Sigmoid colon (tissue), 4 donors: Measurements from ENCODE around the gene IGSF9.

Experiments used
- EP300 ChIP-seq, 4 donors: sonication (generic); formaldehyde crosslinking; IDR thresholded peaks; one replicate each; pipeline ENCODE4 v1.6.1; 2017; ENCODE audit warnings: antibody characterized with exemption in 4 of 4
- POLR2A ChIP-seq, 2 donors: fragments of 450-650 bp; IDR thresholded peaks; one replicate each; pipeline ENCODE4 v1.6.1; 2016; ENCODE audit warnings: antibody characterized with exemption in 2 of 2, mild to moderate bottlenecking in 2 of 2, moderate library complexity in 2 of 2
- POLR2AphosphoS5 ChIP-seq, 4 donors: sonication (generic); formaldehyde crosslinking; IDR thresholded peaks; one replicate each; pipeline ENCODE4 v1.6.1; 2017; ENCODE audit warnings: antibody characterized with exemption in 4 of 4
- TF ChIP-seq, protein P1 (sequence below), 4 experiments: fragments of 450-650 bp in 3 of 4; fragments of 200-600 bp in 1 of 4; IDR thresholded peaks; one replicate each; pipeline ENCODE4 v1.5.1; 2016 to 2019; ENCODE audit warnings: antibody characterized with exemption in 4 of 4, mild to moderate bottlenecking in 3 of 4, moderate library complexity in 2 of 4

DNA sequence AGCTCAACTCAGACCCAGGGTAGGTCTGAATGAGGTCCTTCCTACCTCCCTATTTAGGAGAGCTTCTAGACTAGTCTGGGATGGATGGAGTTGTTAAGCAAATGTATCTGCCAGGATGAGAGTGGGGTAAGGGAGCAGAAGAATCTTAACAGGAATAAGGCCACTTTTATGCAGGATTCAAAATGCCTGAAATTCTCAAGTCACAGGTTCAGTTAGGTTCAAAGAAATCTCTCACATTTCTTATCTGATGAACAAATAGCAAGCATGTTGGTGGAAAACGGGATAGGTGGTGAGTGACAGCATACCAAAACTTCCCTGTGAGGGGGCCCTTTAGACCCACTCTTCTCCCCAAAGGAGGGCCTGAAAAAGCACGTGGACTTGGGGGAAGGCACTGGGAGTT is 5.6 kb upstream of the IGSF9 start:
- TF ChIP-seq POLR2A (IDR thresholded peaks at IDR 0.05), result no peak
- TF ChIP-seq, protein P1, sequence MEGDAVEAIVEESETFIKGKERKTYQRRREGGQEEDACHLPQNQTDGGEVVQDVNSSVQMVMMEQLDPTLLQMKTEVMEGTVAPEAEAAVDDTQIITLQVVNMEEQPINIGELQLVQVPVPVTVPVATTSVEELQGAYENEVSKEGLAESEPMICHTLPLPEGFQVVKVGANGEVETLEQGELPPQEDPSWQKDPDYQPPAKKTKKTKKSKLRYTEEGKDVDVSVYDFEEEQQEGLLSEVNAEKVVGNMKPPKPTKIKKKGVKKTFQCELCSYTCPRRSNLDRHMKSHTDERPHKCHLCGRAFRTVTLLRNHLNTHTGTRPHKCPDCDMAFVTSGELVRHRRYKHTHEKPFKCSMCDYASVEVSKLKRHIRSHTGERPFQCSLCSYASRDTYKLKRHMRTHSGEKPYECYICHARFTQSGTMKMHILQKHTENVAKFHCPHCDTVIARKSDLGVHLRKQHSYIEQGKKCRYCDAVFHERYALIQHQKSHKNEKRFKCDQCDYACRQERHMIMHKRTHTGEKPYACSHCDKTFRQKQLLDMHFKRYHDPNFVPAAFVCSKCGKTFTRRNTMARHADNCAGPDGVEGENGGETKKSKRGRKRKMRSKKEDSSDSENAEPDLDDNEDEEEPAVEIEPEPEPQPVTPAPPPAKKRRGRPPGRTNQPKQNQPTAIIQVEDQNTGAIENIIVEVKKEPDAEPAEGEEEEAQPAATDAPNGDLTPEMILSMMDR (IDR thresholded peaks at IDR 0.05), result no peak
- no peak for TF ChIP-seq EP300 (IDR thresholded peaks at IDR 0.05)
- TF ChIP-seq POLR2AphosphoS5 (IDR thresholded peaks at IDR 0.05), result no peak
